Gastroesophageal sphincter (tissue), 3 donors: Measurements from ENCODE around the gene SLC4A1AP.

Experiments used
- EP300 ChIP-seq: sonication (generic); formaldehyde crosslinking; IDR thresholded peaks from one replicate; pipeline ENCODE4 v1.6.1; 2017; ENCODE audit warnings: antibody characterized with exemption, mild to moderate bottlenecking
- POLR2A ChIP-seq, 2 donors: fragments of 450-650 bp; IDR thresholded peaks; one replicate each; pipeline ENCODE4 v1.6.1; 2017; ENCODE audit warnings: antibody characterized with exemption in 2 of 2, mild to moderate bottlenecking in 2 of 2, moderate library complexity in 1 of 2
- POLR2AphosphoS5 ChIP-seq: sonication (generic); formaldehyde crosslinking; IDR thresholded peaks from one replicate; pipeline ENCODE4 v1.6.1; 2017; ENCODE audit warnings: antibody characterized with exemption
- TF ChIP-seq, protein P1 (sequence below), 4 experiments: fragments of 200-600 bp in 2 of 4; fragments of 450-650 bp in 2 of 4; sonication (generic) in 1 of 4; IDR thresholded peaks; one replicate each; pipeline ENCODE4 v1.5.1; 2017 to 2019; ENCODE audit warnings: antibody characterized with exemption in 4 of 4, mild to moderate bottlenecking in 2 of 4, moderate library complexity in 2 of 4

GRCh38 chr2:27701676-27702075 lies 38.0 kb downstream of the SLC4A1AP start:
- TF ChIP-seq POLR2A (IDR thresholded peaks at IDR 0.05) (no peak), POLR2AphosphoS5 (no peak), EP300 (no peak)
- TF ChIP-seq, protein P1, sequence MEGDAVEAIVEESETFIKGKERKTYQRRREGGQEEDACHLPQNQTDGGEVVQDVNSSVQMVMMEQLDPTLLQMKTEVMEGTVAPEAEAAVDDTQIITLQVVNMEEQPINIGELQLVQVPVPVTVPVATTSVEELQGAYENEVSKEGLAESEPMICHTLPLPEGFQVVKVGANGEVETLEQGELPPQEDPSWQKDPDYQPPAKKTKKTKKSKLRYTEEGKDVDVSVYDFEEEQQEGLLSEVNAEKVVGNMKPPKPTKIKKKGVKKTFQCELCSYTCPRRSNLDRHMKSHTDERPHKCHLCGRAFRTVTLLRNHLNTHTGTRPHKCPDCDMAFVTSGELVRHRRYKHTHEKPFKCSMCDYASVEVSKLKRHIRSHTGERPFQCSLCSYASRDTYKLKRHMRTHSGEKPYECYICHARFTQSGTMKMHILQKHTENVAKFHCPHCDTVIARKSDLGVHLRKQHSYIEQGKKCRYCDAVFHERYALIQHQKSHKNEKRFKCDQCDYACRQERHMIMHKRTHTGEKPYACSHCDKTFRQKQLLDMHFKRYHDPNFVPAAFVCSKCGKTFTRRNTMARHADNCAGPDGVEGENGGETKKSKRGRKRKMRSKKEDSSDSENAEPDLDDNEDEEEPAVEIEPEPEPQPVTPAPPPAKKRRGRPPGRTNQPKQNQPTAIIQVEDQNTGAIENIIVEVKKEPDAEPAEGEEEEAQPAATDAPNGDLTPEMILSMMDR (IDR thresholded peaks at IDR 0.05): no peak
